ENCODE results near the gene ADCY7.

- no peak for TF ChIP-seq POLR2A (IDR thresholded peaks at IDR 0.05)
- TF ChIP-seq CTCF (IDR thresholded peaks at IDR 0.05 in 8 of 11, conservative IDR thresholded peaks at IDR 0.05 in 3 of 11), result no peak
These were observed 99.6 kb downstream of the ADCY7 start for GRCh38 chr16:50365791-50366575.
